ENCODE results near the gene UCK1.

Gene UCK1

DNA sequence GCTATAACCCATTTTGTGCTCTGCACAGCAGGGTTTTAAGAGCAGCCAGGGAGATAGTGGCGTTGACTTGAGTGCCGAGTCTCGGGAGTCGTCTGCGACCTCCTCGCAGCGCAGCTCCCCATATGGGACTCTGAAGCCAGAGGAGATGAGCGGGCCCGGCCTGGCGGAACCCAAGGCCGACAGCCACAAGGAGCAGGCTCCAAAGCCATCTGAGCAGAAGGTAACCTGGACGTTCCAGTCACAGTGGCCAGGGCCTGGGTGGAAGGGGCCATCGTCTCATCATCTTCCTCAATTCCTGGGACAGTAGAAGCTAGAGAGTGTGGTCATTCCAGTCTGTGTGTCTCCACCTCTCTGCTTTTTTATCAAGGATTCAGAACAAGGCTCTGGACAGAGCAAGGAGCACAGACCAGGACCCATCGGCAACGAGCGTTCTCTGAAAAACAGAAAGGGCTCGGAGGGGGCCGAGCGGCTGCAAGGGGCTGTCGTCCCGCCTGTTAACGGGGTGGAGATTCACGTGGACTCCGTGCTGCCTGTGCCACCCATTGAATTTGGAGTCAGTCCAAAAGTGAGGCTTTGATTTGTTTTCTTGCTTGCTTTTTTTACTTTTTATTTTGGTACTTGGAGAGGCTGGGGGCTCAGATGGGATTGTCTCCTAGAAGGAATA is 48.6 kb downstream of the UCK1 start:
- Mint-ChIP-seq H3K4me3 (no peak overlapping the region), H3K36me3 (peaks cover 2% of the 10 kb centered on the region), H3K4me1 (ENCODE audit: low read depth) (peaks cover 8% of the 10 kb centered on the region), H3K27ac (peak overlapping the region; percentile 85), H3K27me3 (no peaks in the 10 kb centered on the region), H3K9me3 (ENCODE audit: low read depth) (no peaks in the 10 kb centered on the region)

DNA sequence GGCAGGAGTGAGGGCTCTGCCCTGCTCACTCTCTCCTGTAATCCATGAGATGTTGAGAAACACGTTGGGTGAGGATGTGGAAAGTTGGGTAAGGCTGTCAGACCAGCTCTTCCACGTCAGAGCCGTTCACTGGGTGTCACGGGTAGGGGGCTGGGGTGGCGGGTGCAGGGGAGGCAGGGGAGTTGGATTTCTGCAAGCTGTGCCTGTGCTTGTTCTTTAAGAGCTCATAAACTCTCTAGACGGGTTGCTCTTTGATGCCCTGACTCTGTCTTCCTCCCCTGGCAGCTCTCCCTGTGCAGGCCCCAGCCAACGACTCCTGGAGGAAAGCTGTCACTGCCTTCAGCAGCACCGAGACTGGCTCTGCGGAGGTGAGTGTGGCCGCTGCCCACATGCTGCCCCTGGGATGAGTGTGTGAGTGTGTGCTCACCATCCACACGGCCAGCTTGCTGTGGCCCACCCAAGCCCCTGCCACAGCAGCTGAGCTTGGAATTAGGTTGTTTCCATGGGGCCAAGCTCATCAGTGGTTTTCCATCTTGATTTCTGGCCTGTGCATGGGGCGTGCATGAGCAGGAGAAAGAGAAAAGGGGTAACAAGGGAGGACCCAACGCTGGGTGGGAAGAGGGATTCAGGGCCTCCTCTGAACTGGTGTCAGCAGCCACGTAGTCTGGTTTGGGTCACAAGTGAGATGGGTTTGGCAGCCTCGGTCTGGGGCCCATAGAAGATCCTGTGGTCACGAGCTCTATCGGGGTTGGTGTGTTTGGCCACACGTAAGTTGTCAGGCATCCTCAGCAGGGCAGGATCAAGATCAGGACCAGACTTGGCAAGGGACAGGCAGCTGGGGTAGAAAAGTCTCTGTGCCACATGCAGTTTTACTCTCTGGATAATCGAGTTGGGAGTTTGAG is 49.4 kb downstream of the UCK1 start:
- no peak overlapping the region for H3K4me3 Mint-ChIP-seq
- H3K27me3 Mint-ChIP-seq = no peaks in the 10 kb centered on the region
- no peaks in the 10 kb centered on the region for H3K9me3 Mint-ChIP-seq (ENCODE audit: low read depth)
- peak overlapping the region; percentile 85 for H3K27ac Mint-ChIP-seq
- peaks cover 2% of the 10 kb centered on the region for H3K36me3 Mint-ChIP-seq
- peaks cover 8% of the 10 kb centered on the region for H3K4me1 Mint-ChIP-seq (ENCODE audit: low read depth)

DNA sequence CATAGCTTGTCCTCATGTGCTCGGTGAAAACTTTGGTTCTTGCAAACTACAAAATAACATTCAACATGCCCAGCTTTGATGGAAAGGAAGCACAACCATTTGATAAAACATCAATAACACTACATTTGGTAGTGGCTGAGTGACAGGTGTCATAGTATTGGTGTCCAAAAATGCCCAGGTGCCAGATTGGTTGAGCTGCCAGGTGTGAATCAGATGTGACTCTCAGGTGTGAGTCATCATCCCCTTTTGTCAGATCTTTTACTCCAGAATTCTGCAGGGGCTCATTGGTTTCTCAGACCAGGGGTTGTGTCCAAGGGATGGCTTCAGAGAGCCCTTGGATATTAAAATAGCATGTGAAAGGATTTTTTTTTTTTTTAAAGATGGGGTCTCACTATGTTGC is 50.8 kb downstream of the UCK1 start:
- Mint-ChIP-seq H3K36me3 (peaks cover 2% of the 10 kb centered on the region), H3K27ac (peak overlapping the region; percentile 10), H3K4me3 (no peak overlapping the region), H3K27me3 (no peaks in the 10 kb centered on the region), H3K9me3 (ENCODE audit: low read depth) (no peaks in the 10 kb centered on the region), H3K4me1 (ENCODE audit: low read depth) (peaks cover 8% of the 10 kb centered on the region)

DNA sequence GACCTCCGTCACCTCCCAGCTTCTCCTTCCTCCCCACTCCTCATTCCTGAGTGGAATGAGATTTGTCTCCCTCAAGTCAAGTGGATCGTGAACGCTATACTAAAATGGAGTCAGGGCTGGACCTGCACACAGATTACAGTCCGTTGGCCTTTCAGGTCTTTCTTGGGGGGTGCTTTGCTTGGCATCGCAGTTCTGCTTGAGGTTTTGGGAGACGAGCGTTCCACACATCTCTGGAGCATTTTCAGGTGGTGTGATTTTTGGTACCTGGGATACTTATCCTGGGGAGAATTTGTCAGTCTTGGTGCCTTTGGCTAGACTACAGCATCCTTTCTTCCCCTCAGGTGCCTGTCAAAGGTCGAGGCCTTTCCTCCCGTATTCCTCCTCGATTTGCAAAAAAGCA is 52.2 kb downstream of the UCK1 start:
- Mint-ChIP-seq H3K4me3 (no peak overlapping the region), H3K27ac (peak overlapping the region; percentile 46), H3K36me3 (peaks cover 2% of the 10 kb centered on the region), H3K27me3 (no peaks in the 10 kb centered on the region), H3K4me1 (ENCODE audit: low read depth) (peaks cover 8% of the 10 kb centered on the region), H3K9me3 (ENCODE audit: low read depth) (no peaks in the 10 kb centered on the region)

DNA sequence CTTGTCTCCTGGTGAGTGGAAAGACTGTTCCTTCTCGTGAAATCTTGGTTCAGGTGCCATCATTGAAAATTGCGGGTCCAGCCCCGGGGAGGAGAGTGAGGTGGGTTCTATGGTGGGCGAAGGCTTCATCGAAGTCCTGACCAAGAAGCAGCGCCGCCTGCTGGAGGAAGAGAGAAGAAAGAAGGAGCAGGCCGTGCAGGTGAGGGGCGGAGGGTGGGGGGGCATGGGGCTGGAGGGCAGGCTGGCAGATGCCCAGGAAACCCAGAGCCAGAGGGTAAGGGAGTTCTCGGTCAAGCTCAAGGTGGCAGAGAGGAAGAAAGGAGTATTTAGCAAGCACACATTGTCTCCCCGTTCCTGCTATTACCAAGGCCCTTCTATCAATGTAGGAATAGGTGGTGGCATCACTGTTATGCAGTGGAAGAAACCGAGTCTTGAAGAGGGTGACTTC is 52.6 kb downstream of the UCK1 start:
- no peak overlapping the region for H3K4me3 Mint-ChIP-seq
- H3K27me3 Mint-ChIP-seq = no peaks in the 10 kb centered on the region
- no peaks in the 10 kb centered on the region for H3K9me3 Mint-ChIP-seq (ENCODE audit: low read depth)
- H3K4me1 Mint-ChIP-seq (ENCODE audit: low read depth) = peaks cover 8% of the 10 kb centered on the region
- H3K36me3 Mint-ChIP-seq = peaks cover 2% of the 10 kb centered on the region
- peak overlapping the region; percentile 34 for H3K27ac Mint-ChIP-seq

DNA sequence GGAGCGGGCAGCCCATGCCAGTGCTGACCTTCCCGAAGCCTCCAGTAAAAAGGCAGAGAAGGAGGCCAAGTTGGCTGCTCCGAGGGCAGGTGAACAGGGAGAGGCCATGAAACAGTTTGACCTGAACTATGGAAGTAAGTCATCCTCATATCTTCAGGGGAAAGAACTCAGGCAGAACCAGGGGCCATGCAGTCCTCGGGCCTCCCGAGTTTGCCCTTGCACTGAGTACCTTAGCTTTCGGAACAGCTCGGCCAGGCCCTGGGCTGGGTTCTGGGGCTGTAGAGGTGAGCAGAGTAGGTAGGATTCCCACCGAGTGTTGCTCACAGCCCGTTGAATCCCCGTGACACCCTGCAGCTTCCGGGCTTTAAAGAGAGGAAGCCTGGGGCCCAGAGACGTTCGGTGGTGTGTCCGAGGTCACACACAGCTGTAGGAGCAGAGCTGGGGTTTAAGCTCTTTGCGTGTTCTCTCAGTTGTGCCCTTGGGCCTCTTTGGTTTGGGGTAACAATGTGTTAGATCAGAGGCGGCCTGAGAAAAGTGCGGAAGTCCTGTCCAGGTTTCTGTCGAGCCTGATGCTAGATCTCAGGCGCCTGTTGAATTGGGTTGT is 53.1 kb downstream of the UCK1 start:
- H3K36me3 Mint-ChIP-seq = peaks cover 2% of the 10 kb centered on the region
- H3K27me3 Mint-ChIP-seq = no peaks in the 10 kb centered on the region
- H3K27ac Mint-ChIP-seq = peak overlapping the region; percentile 34
- no peak overlapping the region for H3K4me3 Mint-ChIP-seq
- no peaks in the 10 kb centered on the region for H3K9me3 Mint-ChIP-seq (ENCODE audit: low read depth)
- peaks cover 8% of the 10 kb centered on the region for H3K4me1 Mint-ChIP-seq (ENCODE audit: low read depth)

DNA sequence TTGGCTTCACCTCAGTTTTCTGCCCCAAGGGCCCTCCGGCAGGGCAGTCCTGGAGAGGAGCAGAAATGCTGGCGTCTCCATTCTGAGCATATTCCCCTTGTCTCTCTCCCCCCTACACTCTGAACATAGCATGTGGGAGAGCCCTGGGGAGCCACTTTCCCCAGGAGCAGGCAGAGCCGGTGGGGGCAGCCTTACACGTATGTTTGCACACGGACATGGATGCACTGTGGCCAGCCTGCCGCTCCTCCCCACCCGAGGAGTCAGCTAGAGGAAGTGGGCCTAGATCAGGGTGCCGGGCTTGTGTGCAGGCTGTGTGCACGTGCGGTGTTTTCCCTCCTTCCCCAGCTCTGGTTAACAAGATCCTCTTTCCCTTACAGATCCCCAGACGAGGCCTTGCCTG is 53.7 kb downstream of the UCK1 start:
- Mint-ChIP-seq H3K27me3 (no peaks in the 10 kb centered on the region), H3K9me3 (ENCODE audit: low read depth) (no peaks in the 10 kb centered on the region), H3K4me1 (ENCODE audit: low read depth) (peaks cover 8% of the 10 kb centered on the region), H3K4me3 (no peak overlapping the region), H3K36me3 (peaks cover 4% of the 10 kb centered on the region), H3K27ac (peak overlapping the region; percentile 34)

DNA sequence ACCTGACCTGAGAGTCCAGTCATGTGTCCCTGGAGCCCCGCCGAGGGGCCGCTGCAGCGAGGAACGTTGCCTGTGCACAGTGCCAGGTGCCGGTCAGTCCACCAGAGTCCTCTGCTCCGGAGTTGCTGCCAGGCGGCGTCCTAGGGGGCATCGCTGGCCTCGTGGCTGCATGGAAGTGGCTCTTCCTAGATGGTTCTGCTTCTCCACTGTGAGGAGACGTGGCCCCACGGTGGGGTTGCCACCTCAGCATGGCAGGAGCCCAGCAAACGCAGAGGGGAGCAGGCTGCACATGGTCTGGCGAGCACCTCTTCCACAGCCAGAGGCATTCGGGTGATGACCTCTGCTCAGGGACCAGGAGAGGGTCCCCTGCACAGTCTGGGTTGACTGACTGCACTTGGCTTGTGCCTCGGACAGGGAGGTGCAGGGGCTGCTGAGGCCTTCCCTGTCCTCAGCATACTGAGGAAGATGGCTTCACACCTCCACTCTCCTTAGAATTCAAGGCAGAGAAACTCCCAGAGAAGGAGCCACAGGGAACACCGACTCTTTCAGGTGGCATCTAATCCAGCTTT is 54.2 kb downstream of the UCK1 start:
- no peaks in the 10 kb centered on the region for H3K9me3 Mint-ChIP-seq (ENCODE audit: low read depth)
- peaks cover 2% of the 10 kb centered on the region for H3K36me3 Mint-ChIP-seq
- H3K4me1 Mint-ChIP-seq (ENCODE audit: low read depth) = peaks cover 5% of the 10 kb centered on the region
- no peak overlapping the region for H3K27ac Mint-ChIP-seq
- no peak overlapping the region for H3K4me3 Mint-ChIP-seq
- H3K27me3 Mint-ChIP-seq = no peaks in the 10 kb centered on the region

DNA sequence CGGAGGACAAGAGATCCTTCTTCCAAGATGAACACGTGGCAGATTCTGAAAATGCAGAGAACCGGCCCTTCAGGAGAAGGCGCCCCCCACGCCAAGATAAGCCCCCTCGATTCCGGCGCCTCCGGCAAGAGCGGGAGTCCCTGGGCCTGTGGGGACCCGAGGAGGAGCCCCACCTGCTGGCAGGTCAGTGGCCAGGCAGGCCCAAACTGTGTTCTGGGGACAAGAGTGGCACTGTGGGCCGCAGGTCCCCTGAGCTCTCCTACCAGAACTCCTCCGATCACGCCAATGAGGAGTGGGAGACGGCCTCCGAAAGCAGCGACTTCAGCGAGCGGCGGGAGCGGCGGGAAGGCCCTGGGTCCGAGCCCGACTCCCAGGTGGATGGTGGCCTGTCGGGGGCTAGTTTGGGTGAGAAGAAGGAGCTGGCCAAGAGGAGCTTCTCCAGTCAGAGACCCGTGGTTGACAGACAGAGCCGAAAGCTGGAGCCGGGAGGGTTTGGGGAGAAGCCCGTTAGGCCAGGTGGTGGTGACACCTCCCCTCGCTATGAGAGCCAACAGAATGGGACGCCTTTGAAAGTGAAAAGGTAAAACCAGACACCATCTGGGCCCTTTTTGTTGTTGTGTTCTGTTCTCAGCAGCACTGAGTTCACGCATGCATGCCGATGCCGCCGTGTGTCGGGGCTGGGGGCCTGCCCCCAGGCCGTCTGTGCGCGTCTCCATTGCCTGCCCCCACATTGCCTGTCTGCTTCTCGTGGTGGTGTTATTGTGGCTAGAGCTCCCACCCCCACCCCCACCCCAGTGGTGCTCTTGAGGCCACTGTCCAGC is 54.9 kb downstream of the UCK1 start:
- H3K36me3 Mint-ChIP-seq = peaks cover 4% of the 10 kb centered on the region
- H3K9me3 Mint-ChIP-seq (ENCODE audit: low read depth) = no peaks in the 10 kb centered on the region
- no peaks in the 10 kb centered on the region for H3K27me3 Mint-ChIP-seq
- H3K4me3 Mint-ChIP-seq = no peak overlapping the region
- H3K4me1 Mint-ChIP-seq (ENCODE audit: low read depth) = peaks cover 5% of the 10 kb centered on the region
- H3K27ac Mint-ChIP-seq = no peak overlapping the region

DNA sequence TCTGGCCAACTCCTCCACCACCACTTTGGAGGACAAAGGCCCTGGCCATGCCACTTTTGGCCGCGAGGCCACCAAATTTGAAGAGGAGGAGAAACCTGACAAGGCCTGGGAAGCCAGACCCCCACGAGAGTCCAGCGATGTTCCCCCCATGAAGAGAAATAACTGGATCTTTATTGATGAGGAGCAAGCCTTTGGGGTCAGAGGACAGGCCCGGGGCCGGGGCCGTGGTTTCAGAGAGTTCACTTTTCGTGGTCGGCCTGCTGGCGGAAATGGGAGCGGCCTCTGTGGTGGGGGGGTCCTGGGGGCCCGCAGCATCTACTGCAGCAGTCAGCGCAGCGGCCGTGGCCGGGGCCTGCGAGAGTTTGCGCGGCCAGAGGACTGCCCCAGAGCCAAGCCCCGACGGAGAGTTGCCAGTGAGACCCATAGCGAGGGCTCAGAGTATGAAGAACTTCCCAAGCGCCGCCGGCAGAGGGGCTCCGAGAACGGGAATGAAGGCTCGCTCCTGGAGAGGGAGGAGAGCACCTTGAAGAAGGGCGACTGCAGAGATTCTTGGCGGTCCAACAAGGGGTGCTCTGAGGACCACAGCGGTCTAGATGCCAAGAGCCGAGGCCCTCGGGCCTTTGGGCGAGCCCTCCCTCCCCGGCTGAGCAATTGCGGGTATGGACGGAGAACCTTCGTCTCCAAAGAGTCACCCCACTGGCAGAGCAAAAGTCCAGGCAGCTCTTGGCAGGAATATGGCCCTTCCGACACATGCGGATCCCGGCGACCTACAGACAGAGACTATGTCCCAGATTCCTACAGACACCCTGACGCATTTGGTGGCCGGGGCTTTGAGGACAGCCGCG is 55.7 kb downstream of the UCK1 start:
- H3K36me3 Mint-ChIP-seq = peaks cover 8% of the 10 kb centered on the region

DNA sequence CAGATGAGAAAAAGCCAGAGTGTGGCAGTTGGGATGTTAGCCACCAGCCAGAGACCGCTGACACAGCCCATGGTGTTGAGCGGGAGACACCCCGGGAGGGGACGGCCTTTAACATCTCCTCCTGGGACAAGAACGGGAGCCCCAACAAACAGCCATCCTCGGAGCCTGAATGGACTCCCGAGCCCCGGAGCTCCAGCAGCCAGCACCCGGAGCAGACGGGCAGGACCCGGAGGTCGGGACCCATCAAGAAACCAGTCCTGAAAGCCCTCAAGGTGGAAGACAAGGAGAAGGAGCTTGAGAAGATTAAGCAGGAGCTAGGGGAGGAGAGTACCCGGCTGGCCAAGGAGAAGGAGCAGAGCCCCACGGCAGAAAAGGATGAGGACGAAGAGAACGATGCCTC is 56.4 kb downstream of the UCK1 start:
- H3K4me3 Mint-ChIP-seq = no peak overlapping the region
- H3K4me1 Mint-ChIP-seq (ENCODE audit: low read depth) = peaks cover 4% of the 10 kb centered on the region

More for the DNA sequence above, 55.7 kb downstream of the UCK1 start:
- no peaks in the 10 kb centered on the region for H3K9me3 Mint-ChIP-seq (ENCODE audit: low read depth)
- H3K27ac Mint-ChIP-seq = no peak overlapping the region
- H3K4me1 Mint-ChIP-seq (ENCODE audit: low read depth) = peaks cover 7% of the 10 kb centered on the region
- no peak overlapping the region for H3K4me3 Mint-ChIP-seq
- H3K27me3 Mint-ChIP-seq = no peaks in the 10 kb centered on the region

DNA sequence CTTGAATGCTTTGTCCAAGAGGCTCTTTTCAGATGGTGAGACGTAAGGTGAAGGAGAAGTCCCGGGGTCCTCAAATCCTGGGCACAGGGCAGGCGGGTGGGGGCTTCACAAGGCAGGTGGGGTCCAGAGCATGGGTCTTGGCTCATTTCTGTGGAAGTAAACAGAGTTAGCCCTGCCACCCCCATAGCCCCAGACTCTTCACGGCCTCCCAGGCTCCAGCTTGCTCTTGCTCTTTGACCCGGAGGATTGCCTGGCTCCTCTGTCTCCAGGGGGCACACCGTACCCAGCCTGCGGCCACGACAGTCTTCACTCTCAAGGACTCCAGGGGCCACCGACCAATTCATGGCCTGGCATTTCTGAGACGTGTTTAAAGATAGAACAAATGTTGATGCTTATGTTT is 57.2 kb downstream of the UCK1 start:
- peaks cover 12% of the 10 kb centered on the region for H3K36me3 Mint-ChIP-seq
- no peak overlapping the region for H3K4me3 Mint-ChIP-seq

More for the DNA sequence above, 56.4 kb downstream of the UCK1 start:
- no peaks in the 10 kb centered on the region for H3K27me3 Mint-ChIP-seq
- no peaks in the 10 kb centered on the region for H3K9me3 Mint-ChIP-seq (ENCODE audit: low read depth)
- H3K27ac Mint-ChIP-seq = peak overlapping the region; percentile 64
- peaks cover 12% of the 10 kb centered on the region for H3K36me3 Mint-ChIP-seq

More for the DNA sequence above, 57.2 kb downstream of the UCK1 start:
- Mint-ChIP-seq H3K27me3 (no peaks in the 10 kb centered on the region), H3K4me1 (ENCODE audit: low read depth) (peaks cover 4% of the 10 kb centered on the region), H3K9me3 (ENCODE audit: low read depth) (no peaks in the 10 kb centered on the region), H3K27ac (no peak overlapping the region)
